ENCODE data around the gene RASL10A.
A peak's percentile ranks its signal among the peaks of the same experiment; 100 is the strongest.

- TF ChIP-seq CTCF (conservative IDR thresholded peaks at IDR 0.05; ENCODE audit: low read length) (peak; percentile 28; the same call in 1 of the 2 replicates), EZH2phosphoT487 (IDR thresholded peaks at IDR 0.05; ENCODE audit: borderline replicate concordance, low read depth, low read length) (no peak)
Observed at GRCh38 chr22:29320546-29320945, 5.0 kb upstream of the RASL10A start.
